ENCODE results near the gene SARS1. TPM values are rescaled to one million over a fixed set of nuclear protein-coding genes. Genes with fewer than 3 reads are reported as not detected.

Gene SARS1
- total and polyA plus RNA-seq, 2 of the 13 experiments (the other 11 are each of a cell fraction or from before 2014, with no cell fraction given): 103 to 134 TPM

GRCh38 chr1:109265016-109265415 lies 51.3 kb downstream of the SARS1 start:
- Histone ChIP-seq H3K79me2 (ENCODE audit: insufficient read depth, low read length) (no peaks in the 10 kb centered on the region), H3K36me3 (replicated peaks in 1 of 2; ENCODE audit: control insufficient read depth in 1 of 2, insufficient read depth in 2 of 2, low read length in 2 of 2) (peaks cover 3 to 8% of the 10 kb centered on the region in 2 experiments; a peak in 3 of 5 replicates), H3K9ac (ENCODE audit: insufficient read depth, low read depth, low read length) (no peak overlapping the region), H3K4me1 (ENCODE audit: insufficient read depth, low read length) (no peaks in the 10 kb centered on the region), H2AFZ (ENCODE audit: low read length) (no peak overlapping the region), H3K27ac (ENCODE audit: extremely low read length, insufficient read depth, low read length) (no peak overlapping the region), H3K4me3 (replicated peaks in 1 of 3; ENCODE audit: insufficient read depth in 1 of 3, low read depth in 2 of 3, low read length in 3 of 3) (no peak overlapping the region), H3K27me3 (ENCODE audit: control insufficient read depth in 1 of 2, insufficient read depth in 2 of 2, low read length in 2 of 2) (no peaks in the 10 kb centered on the region), H3K4me2 (ENCODE audit: low read depth, low read length) (no peak overlapping the region), H3K9me3 (ENCODE audit: low read length) (no peaks in the 10 kb centered on the region), H4K20me1 (ENCODE audit: insufficient read depth, low read length) (no peaks in the 10 kb centered on the region)
- BruUV-seq (replicated peaks): no TSS peak
- DNase-seq (ENCODE audit: low spot score) (no peak), ATAC-seq (no peak), FAIRE-seq (no peak)
- intact Hi-C loops (cut with micrococcal nuclease; ENCODE audit: unreplicated experiment) (no loop called here), in situ Hi-C loops (cut with HindIII; ENCODE audit: extremely low pct_ligation_motif_present, low pct_unique_long_range_greater_than_20kb) (loop anchor here (10.0 kb wide), 1 partner anchor 270 kb away; the partner anchor contains the start of gene GPR61)
- POLR2A ChIA-PET: interaction anchor here (1.8 kb wide), 1 partner anchor 133 kb away, joined by 6 read pairs; the partner anchor contains the start of gene SORT1
- CTCF ChIA-PET (ENCODE audit: low intra/inter-chr PET ratio, low total read pairs): interaction anchor here (3.0 kb wide), 1 partner anchor 134 kb away, joined by 76 read pairs; the partner anchor contains the start of gene SORT1
- WGBS (ENCODE audit: low lambda C conversion rate): 100% methylated on average over 1 of the region's 4 CpGs
- TF ChIP-seq HIC2 (CRISPR knock-in tag; IDR thresholded peaks at IDR 0.05; ENCODE audit: low read depth) (no peak), GTF2F1 (IDR thresholded peaks at IDR 0.05; ENCODE audit: low read length) (no peak), ZNF790 (CRISPR knock-in tag; IDR thresholded peaks at IDR 0.05; ENCODE audit: borderline replicate concordance) (no peak), ZNF333 (CRISPR knock-in tag; IDR thresholded peaks at IDR 0.05; ENCODE audit: borderline replicate concordance) (no peak), ZSCAN22 (CRISPR knock-in tag; IDR thresholded peaks at IDR 0.05) (no peak), ZNF816 (CRISPR knock-in tag; IDR thresholded peaks at IDR 0.05; ENCODE audit: borderline replicate concordance) (no peak), CENPBD1 (CRISPR knock-in tag; IDR thresholded peaks at IDR 0.05; ENCODE audit: borderline replicate concordance, low read depth) (no peak), ZNF574 (CRISPR knock-in tag; IDR thresholded peaks at IDR 0.05) (no peak), ZFYVE20 (CRISPR knock-in tag; IDR thresholded peaks at IDR 0.05; ENCODE audit: borderline replicate concordance, low read depth) (no peak), ZMAT3 (CRISPR knock-in tag; conservative IDR thresholded peaks at IDR 0.05) (no peak), BCL3 (CRISPR knock-in tag; IDR thresholded peaks at IDR 0.05) (no peak), PHF20 (CRISPR knock-in tag; IDR thresholded peaks at IDR 0.05) (no peak)

All from HepG2 (cell line).